Fibroblast of lung (primary cell): ENCODE measurements around the gene WDR76. TPM values are rescaled to one million over a fixed set of nuclear protein-coding genes. Genes with fewer than 3 reads are reported as not detected.
"Not testable (repeated sequence)": the region's sequence is repeated elsewhere in the genome, so short reads cannot be mapped to it uniquely, and the experiment has no call there.

Experiments used
- DNase-seq, 2 donors: peaks; one replicate each; pipeline versions ENCODE4 v3.0.0 to v3.0.0-alpha.2; 2010; ENCODE audit warnings: low read depth in 2 of 2
- H2AFZ ChIP-seq: 2 replicates; pipeline ENCODE4 v1.5.1; 2012; ENCODE audit warnings: low read length, control low read depth, inconsistent platforms
- H3K27ac ChIP-seq: 2 replicates; pipeline ENCODE4 v1.5.1; 2011; ENCODE audit warnings: low read length, control low read depth; ENCODE audit not compliant: insufficient read depth
- H3K27me3 ChIP-seq: 2 replicates; pipeline ENCODE4 v1.5.1; 2011; ENCODE audit warnings: mild to moderate bottlenecking, low read length; ENCODE audit not compliant: control insufficient read depth, insufficient read depth
- H3K36me3 ChIP-seq: 2 replicates; pipeline ENCODE4 v1.5.1; 2011; ENCODE audit warnings: low read length; ENCODE audit not compliant: control insufficient read depth, insufficient read depth
- H3K4me1 ChIP-seq: 2 replicates; pipeline ENCODE4 v1.5.1; 2011; ENCODE audit warnings: low read length; ENCODE audit not compliant: control insufficient read depth, insufficient read depth; ENCODE audit errors: extremely low read depth
- H3K4me2 ChIP-seq: 2 replicates; pipeline ENCODE4 v1.5.1; 2011; ENCODE audit warnings: low read length, control low read depth; ENCODE audit not compliant: insufficient read depth; ENCODE audit errors: extremely low read depth
- H3K4me3 ChIP-seq, 4 experiments: fragments of 200-600 bp in 1 of 4; sonication (generic) in 1 of 4; replicated peaks in 1 of 4; 2 replicates each; pipeline ENCODE4 v1.5.1; 2011 to 2016; ENCODE audit warnings: low read length in 4 of 4, low read depth in 3 of 4, mild to moderate bottlenecking in 3 of 4, control low read depth in 2 of 4, inconsistent platforms in 1 of 4, mixed read lengths in 1 of 4; ENCODE audit not compliant: insufficient read depth in 1 of 4; ENCODE audit errors: control extremely low read depth in 1 of 4
- H3K79me2 ChIP-seq: 2 replicates; pipeline ENCODE4 v1.5.1; 2012; ENCODE audit warnings: mild to moderate bottlenecking, low read length, inconsistent platforms; ENCODE audit not compliant: control insufficient read depth, insufficient read depth
- H3K9ac ChIP-seq: 2 replicates; pipeline ENCODE4 v1.5.1; 2011; ENCODE audit warnings: mild to moderate bottlenecking, low read length, control low read depth; ENCODE audit not compliant: insufficient read depth
- H3K9me3 ChIP-seq: 2 replicates; pipeline ENCODE4 v1.5.1; 2012; ENCODE audit warnings: low read depth, low read length; ENCODE audit not compliant: control insufficient read depth, insufficient read depth
- H4K20me1 ChIP-seq: 2 replicates; pipeline ENCODE4 v1.5.1; 2011; ENCODE audit warnings: low read length; ENCODE audit not compliant: control insufficient read depth, insufficient read depth; ENCODE audit errors: extremely low read depth
- CTCF ChIP-seq, 2 donors: IDR thresholded peaks in 1 of 2; conservative IDR thresholded peaks in 1 of 2; 1 replicate in 1 of 2; 2 replicates in 1 of 2; pipeline ENCODE4 v1.5.1; 2011 to 2012; ENCODE audit warnings: low read length in 2 of 2, control low read depth in 1 of 2, inconsistent platforms in 1 of 2, low read depth in 1 of 2, mild to moderate bottlenecking in 1 of 2
- EZH2 ChIP-seq: IDR thresholded peaks from 2 replicates; pipeline ENCODE4 v1.5.1; 2012; ENCODE audit warnings: low read length, control low read depth, mild to moderate bottlenecking; ENCODE audit errors: missing control alignments
- polyA plus RNA-seq, 2 donors: library from polyadenylated mRNA; depleted of rRNA in 1 of 2; stranded (reverse) in 1 of 2; unstranded in 1 of 2; fragments of >200 nt; gene quantifications; 2 replicates each; pipeline ENCODE4 v1.2.1, GENCODE V29; 2011 to 2012; ENCODE audit warnings: missing spikeins in 1 of 2
- total RNA-seq: library from RNA; depleted of rRNA; stranded (reverse); fragments of >200 nt; gene quantifications from 2 replicates; pipeline ENCODE4 v1.2.1, GENCODE V29; 2014

The WDR76 gene
- total and polyA plus RNA-seq, 2 donors (not counting 1 experiment from before 2014, with no cell fraction given): 5.8 to 11.6 TPM

GRCh38 chr15:43808435-43808950 lies 18.3 kb upstream of the WDR76 start:
- Histone ChIP-seq H3K4me2 (no peak overlapping the region), H3K36me3 (peaks cover 16% of the 10 kb centered on the region), H2AFZ (no peak overlapping the region), H3K9me3 (no peaks in the 10 kb centered on the region), H4K20me1 (no peaks in the 10 kb centered on the region), H3K79me2 (no peaks in the 10 kb centered on the region), H3K27ac (no peak overlapping the region), H3K4me1 (no peaks in the 10 kb centered on the region), H3K27me3 (no peaks in the 10 kb centered on the region), H3K9ac (no peak overlapping the region), H3K4me3 (no peak overlapping the region)
- TF ChIP-seq EZH2 (no peak), CTCF (conservative IDR thresholded peaks at IDR 0.05 in 1 of 2, IDR thresholded peaks at IDR 0.05 in 1 of 2; ENCODE audit: low read depth in 1 of 2, low read length in 2 of 2) (no peak)
- DNase-seq: no peak

GRCh38 chr15:43808960-43809678 lies 17.7 kb upstream of the WDR76 start:
- no peaks in the 10 kb centered on the region for H3K27me3 ChIP-seq
- H3K36me3 ChIP-seq: peaks cover 16% of the 10 kb centered on the region
- no peak overlapping the region for H3K4me3 ChIP-seq
- H3K79me2 ChIP-seq: no peaks in the 10 kb centered on the region
- no peak for DNase-seq
- H3K9ac ChIP-seq: no peak overlapping the region
- H3K4me2 ChIP-seq: no peak overlapping the region
- no peak overlapping the region for H3K27ac ChIP-seq
- H3K4me1 ChIP-seq: no peaks in the 10 kb centered on the region
- H4K20me1 ChIP-seq: no peaks in the 10 kb centered on the region
- no peaks in the 10 kb centered on the region for H3K9me3 ChIP-seq
- TF ChIP-seq EZH2 (no peak), CTCF (conservative IDR thresholded peaks at IDR 0.05 in 1 of 2, IDR thresholded peaks at IDR 0.05 in 1 of 2; ENCODE audit: low read depth in 1 of 2, low read length in 2 of 2) (no peak)
- H2AFZ ChIP-seq: no peak overlapping the region

- H3K4me1 ChIP-seq, H4K20me1 ChIP-seq, H3K27ac ChIP-seq, H2AFZ ChIP-seq, H3K4me3 ChIP-seq, DNase-seq, H3K9ac ChIP-seq, H3K9me3 ChIP-seq, H3K4me2 ChIP-seq, H3K27me3 ChIP-seq: not testable (repeated sequence)
- Histone ChIP-seq H3K79me2 (peaks cover 22% of the 10 kb centered on the region), H3K36me3 (peaks cover 11% of the 10 kb centered on the region)
Measured at GRCh38 chr15:43815064-43815463, 11.7 kb upstream of the WDR76 start.
